HG02840 (cell line): ENCODE results near the gene TOMM40.
A peak's percentile ranks its signal among the peaks of the same experiment; 100 is the strongest.
"Not testable (repeated sequence)": the region's sequence is repeated elsewhere in the genome, so short reads cannot be mapped to it uniquely, and the experiment has no call there.

Experiments
- ATAC-seq: cut with Tn5 transposase; IDR thresholded peaks from one replicate; pipeline ENCODE4 v1.9.1; 2021; ENCODE audit warnings: mild to moderate bottlenecking, moderate library complexity, moderate number of reproducible peaks; ENCODE audit not compliant: unreplicated experiment, low FRiP score

The TOMM40 gene

DNA sequence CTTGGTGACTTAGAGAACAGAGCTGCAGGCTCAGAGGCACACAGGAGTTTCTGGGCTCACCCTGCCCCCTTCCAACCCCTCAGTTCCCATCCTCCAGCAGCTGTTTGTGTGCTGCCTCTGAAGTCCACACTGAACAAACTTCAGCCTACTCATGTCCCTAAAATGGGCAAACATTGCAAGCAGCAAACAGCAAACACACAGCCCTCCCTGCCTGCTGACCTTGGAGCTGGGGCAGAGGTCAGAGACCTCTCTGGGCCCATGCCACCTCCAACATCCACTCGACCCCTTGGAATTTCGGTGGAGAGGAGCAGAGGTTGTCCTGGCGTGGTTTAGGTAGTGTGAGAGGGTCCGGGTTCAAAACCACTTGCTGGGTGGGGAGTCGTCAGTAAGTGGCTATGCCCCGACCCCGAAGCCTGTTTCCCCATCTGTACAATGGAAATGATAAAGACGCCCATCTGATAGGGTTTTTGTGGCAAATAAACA, 33.2 kb downstream of the TOMM40 start:
- no peak for ATAC-seq

DNA sequence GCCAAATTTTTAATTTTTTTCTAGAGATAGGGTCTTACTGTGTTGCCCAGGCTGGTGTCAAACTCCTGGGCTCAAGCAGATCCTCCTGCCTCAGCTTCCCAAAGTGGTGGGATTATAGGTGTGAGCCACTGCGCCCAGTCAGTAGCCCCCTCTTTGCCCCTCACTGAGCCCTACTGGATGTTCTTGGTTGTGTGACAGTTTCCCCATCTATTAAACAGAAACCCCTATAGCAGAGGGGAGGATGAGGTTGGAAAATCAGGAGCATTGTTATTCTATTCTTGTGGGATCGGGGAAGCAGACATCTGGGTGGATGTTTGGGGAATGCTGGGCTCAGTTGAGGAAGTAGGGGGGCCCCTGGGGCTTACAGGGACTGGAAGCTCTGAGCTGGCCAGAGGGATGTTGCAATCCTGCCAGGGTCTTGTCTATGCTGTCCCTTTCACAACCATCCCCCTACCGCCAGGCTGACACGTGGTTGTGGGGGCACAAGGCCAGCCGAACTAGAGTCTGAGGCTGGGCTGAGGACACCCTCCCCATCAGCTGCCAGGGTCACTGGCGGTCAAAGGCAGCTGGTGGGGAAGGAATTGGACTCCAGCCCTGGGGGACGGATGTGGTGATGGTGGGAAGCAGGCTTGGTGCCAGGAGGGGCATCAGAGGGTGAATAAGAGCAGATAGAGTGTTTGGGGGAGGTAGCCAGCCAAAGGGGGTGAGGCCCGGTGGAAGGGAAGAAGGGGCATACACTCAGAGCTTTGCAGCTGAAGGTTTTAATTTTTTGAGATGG, 34.2 kb downstream of the TOMM40 start:
- ATAC-seq: no peak

GRCh38 chr19:44926245-44927077, 35.4 kb downstream of the TOMM40 start:
- ATAC-seq: not testable (repeated sequence)

GRCh38 chr19:44927746-44928145, 36.7 kb downstream of the TOMM40 start:
- no peak for ATAC-seq

- ATAC-seq: no peak
These were observed 39.0 kb downstream of the TOMM40 start for GRCh38 chr19:44930088-44930487.

DNA sequence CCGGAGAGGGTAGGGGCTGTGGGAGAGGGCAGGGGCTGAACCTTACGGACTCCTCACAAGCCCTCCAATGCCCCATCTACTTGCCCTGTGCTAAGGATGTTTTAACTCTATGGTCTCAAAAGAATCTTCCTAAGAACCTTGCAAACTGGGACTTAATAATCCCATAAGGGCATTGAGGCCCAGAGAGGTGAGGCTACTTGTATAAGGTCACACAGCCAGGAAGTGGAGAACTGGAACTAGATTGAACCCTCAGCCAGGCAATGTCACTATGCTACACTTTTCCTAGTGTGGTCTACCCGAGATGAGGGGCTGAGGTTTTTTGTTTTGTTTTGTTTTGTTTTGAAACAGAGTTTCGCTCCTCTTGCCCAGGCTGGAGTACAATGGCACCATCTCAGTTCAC, 40.5 kb downstream of the TOMM40 start:
- no peak for ATAC-seq

DNA sequence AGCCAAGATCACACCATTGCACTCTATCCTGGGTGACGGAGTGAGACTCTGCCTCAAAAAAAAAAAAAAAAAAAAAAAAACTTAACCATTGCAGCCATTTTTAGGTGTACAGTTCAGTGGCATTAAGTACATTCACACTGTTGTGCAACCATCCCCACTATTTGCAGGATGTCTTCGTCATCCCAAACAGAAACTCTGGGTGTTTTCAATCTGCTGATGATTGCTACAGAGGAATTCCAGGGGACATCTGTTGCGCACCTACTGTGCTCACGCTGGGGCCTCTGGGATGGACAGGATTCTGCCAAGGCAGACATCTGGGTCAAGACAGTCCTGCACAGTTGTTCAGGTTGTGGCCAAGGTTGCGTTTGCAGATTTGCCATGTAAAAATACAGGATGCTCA, 48.6 kb downstream of the TOMM40 start:
- no peak for ATAC-seq

- ATAC-seq: no peak
These were observed 51.1 kb downstream of the TOMM40 start, which contains the start of gene APOC4 for GRCh38 chr19:44942067-44942571. Gene APOC4, plus strand, starts transcription at chr19:44942237. Its CDS starts 41 bp downstream, at chr19:44942278.

GRCh38 chr19:44943801-44944249, 52.8 kb downstream of the TOMM40 start:
- peak; percentile 65 for ATAC-seq

DNA sequence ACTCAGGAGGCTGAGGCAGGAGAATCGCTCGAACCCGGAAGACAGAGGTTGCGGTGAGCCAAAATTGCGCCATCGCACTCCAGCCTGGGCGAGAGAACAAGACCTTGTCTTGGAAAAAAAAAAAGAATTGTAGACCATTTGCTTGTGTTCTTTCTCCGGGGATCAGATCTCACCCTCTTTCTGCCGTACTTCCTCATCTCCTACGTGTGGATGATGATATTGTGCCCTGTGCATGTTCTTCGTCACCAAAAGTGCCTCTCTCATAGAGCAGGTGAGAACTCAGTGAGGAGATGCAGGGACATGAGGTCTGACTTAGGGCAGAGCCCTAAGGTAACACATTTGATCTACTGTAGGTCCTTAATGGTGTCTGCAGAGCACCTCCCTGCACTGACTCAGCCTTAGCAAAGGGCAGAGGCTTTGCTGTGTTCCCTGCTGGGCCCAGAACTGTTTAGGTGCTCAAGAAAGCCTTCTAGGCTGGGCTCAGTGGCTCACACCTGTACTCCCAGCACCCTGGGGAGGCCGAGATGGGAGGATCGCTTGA, 56.1 kb downstream of the TOMM40 start:
- ATAC-seq: no peak

DNA sequence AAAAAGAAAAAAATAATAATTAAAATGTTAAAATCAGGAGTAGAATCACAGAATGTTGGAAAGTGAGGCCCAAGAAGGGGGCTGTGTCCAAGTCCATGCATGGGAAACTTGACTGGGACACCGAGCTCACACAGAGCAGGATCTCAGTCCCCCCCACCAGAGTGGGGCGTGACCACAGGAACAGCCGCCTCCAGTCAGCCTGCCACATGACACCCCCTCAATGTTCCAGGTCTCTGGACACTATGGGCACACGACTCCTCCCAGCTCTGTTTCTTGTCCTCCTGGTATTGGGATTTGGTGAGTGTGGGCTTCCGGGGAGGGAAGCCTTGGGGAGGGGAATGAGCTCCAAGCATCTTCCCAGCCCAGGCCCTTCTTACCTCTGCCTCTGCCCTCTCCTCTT, 57.2 kb downstream of the TOMM40 start:
- ATAC-seq: no peak

GRCh38 chr19:44948763-44949374, 57.8 kb downstream of the TOMM40 start:
- ATAC-seq: no peak

DNA sequence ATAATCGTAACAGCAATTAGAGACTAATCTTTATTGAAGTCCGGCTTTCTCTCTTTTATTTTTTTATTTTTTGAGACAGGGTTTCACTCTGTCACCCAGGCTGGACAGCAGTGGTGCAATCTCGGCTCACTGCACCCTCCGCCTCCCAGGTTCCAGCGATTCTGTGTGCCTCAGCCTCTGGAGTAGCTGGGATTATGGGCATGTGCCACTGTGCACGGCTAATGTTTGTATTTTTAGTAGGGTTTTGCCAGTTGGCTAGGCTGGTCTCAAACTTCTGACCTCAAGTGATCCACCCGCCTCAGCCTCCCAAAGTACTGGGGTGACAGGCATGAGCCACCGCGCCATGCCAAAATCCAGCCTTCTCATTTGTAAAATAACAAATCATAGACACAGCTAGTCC, 58.5 kb downstream of the TOMM40 start:
- ATAC-seq: no peak

DNA sequence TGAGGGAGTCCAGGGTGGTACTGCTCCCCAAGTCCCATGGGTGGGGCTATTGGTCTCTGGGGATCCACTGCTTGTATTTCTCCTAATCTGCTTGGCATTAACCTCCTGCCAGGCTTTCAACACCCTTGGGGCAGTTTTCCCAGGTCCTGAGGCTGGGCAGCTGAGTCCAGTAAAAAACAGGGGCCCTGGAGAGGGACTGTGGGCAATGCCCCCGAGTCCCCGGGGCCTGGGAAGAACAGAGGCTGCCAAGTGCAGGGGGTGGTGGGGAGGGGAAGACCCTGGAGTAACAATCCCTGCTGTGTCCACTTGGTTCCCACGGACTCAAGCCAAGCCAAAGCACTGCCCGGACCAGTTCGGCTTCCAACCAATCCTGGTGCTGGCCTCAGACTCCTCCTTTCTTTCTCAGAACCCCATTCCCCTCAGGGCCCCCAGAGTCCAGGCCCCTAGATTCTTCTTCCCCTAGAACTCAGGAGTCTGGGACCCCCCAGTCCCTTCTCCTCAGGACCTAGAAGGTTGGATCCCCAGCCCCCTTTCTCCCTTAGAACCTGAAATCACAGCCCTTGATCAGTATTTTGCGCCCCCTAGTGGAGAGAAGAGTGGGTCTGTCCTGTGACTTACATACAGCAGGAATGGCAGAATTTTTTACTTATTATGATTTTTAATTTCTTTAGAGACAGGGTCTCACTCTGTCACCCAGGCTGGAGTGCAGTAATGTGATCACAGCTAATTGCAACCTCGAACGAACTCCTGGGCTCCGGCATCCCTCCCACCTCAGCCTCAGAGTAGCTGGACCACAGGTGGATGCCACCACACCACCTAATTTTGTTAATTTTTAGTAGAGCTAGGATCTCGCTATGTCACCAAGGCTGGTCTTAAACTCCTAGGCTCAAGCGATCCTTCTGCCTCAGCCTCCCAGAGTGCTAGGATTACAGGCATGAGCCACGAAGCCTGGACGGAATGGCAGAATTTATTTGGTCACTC, 60.4 kb downstream of the TOMM40 start:
- ATAC-seq: no peak
